K562 (cell line): ENCODE measurements around the gene GPHA2. TPM values are rescaled to one million over a fixed set of nuclear protein-coding genes. Genes with fewer than 3 reads are reported as not detected.

ENCODE experiments used
- CHCHD3 ChIP-seq: fragments of 250-450 bp; sonication (Bioruptor Pico); IDR thresholded peaks from 2 replicates; pipeline ENCODE4 v2.1.2; 2022; ENCODE audit warnings: mild to moderate bottlenecking
- ETV6 ChIP-seq, 3 experiments: fragments of 150-350 bp in 1 of 3; sonication (generic) in 1 of 3; formaldehyde crosslinking in 1 of 3; IDR thresholded peaks; 2 replicates each; pipeline versions ENCODE4 v1.6.1 to v1.8.0; 2014 to 2022; ENCODE audit warnings: borderline replicate concordance in 2 of 3, low read depth in 2 of 3, antibody characterized with exemption in 1 of 3, low read length in 1 of 3, mild to moderate bottlenecking in 1 of 3, missing genetic modification reagents in 1 of 3
- FOXK2 ChIP-seq, 2 experiments: fragments of 450-650 bp; IDR thresholded peaks in 1 of 2; conservative IDR thresholded peaks in 1 of 2; 2 replicates each; pipeline ENCODE4 v1.6.1; 2016; ENCODE audit warnings: low read depth in 2 of 2, mild to moderate bottlenecking in 1 of 2
- HDAC3 ChIP-seq: fragments of 450-650 bp; IDR thresholded peaks from 2 replicates; pipeline ENCODE4 v1.6.1; 2018; ENCODE audit warnings: borderline replicate concordance, mild to moderate bottlenecking, moderate library complexity; ENCODE audit not compliant: partially characterized antibody
- KLF1 ChIP-seq: fragments of 450-650 bp; IDR thresholded peaks from 2 replicates; pipeline ENCODE4 v1.6.1; 2016; ENCODE audit warnings: missing genetic modification characterization, missing compliant biosample characterization
- MEF2D ChIP-seq: conservative IDR thresholded peaks from 2 replicates; pipeline ENCODE4 v1.6.1; 2016; ENCODE audit warnings: low read depth, missing genetic modification characterization, missing compliant biosample characterization
- NR4A1 ChIP-seq, 2 experiments: fragments of 250-450 bp in 1 of 2; fragments of 450-650 bp in 1 of 2; sonication (Bioruptor Pico) in 1 of 2; IDR thresholded peaks; 2 replicates each; pipeline versions ENCODE4 v1.4.0 to v1.6.1; 2016 to 2020; ENCODE audit warnings: mild to moderate bottlenecking in 2 of 2, missing compliant biosample characterization in 1 of 2, missing genetic modification characterization in 1 of 2, moderate library complexity in 1 of 2
- NRF1 ChIP-seq, 2 experiments: fragments of 450-650 bp; IDR thresholded peaks in 1 of 2; conservative IDR thresholded peaks in 1 of 2; 2 replicates each; pipeline ENCODE4 v1.6.1; 2014; ENCODE audit warnings: mild to moderate bottlenecking in 2 of 2
- RNF2 ChIP-seq: sonication (generic); IDR thresholded peaks from 2 replicates; pipeline ENCODE4 v1.6.1; 2016
- ZFPM2 ChIP-seq: fragments of 250-450 bp; sonication (Bioruptor Pico); IDR thresholded peaks from 2 replicates; pipeline ENCODE4 v1.5.1; 2022; ENCODE audit warnings: mild to moderate bottlenecking
- ZNF232 ChIP-seq: sonication (generic); formaldehyde crosslinking; IDR thresholded peaks from 2 replicates; pipeline ENCODE4 v1.8.0; 2022; ENCODE audit warnings: mild to moderate bottlenecking, missing genetic modification reagents
- polyA plus RNA-seq, 8 experiments: library from polyadenylated mRNA; depleted of rRNA in 4 of 8; stranded (reverse) in 5 of 8; unstranded in 3 of 8; fragments of >200 nt; fragmentation: Nextera tagmentation in 2 of 8; fragmentation: Illumina TruSeq in 1 of 8; extraction: Ambion mirVana in 2 of 8; extraction: Trizol in 1 of 8; gene quantifications; 2 replicates each; pipeline versions ENCODE4 v1.2.1 to v1.2.3, GENCODE V29; 2011 to 2014; ENCODE audit warnings: inconsistent platforms in 1 of 8, missing spikeins in 1 of 8
- total RNA-seq, 7 experiments: library from RNA; depleted of rRNA in 6 of 7; stranded (reverse); fragments of >200 nt in 6 of 7; fragmentation: Illumina TruSeq in 2 of 7; extraction: Trizol in 2 of 7; gene quantifications; 2 replicates each; pipeline versions ENCODE4 v1.2.1 to v1.2.3, GENCODE V29; 2011 to 2021; ENCODE audit warnings: low replicate concordance in 1 of 7
- TF ChIP-seq, protein P1 (sequence below): fragments of 250-450 bp; sonication (Bioruptor Pico); IDR thresholded peaks from 2 replicates; pipeline ENCODE4 v1.4.0; 2020; ENCODE audit warnings: mild to moderate bottlenecking
- TF ChIP-seq, protein P2 (sequence below), 2 experiments: fragments of 200-800 bp in 1 of 2; sonication (Bioruptor generic) in 1 of 2; sonication (generic) in 1 of 2; formaldehyde crosslinking in 1 of 2; IDR thresholded peaks in 1 of 2; conservative IDR thresholded peaks in 1 of 2; 2 replicates each; pipeline versions ENCODE4 v1.5.0 to v1.6.1; 2016 to 2020; ENCODE audit warnings: missing compliant biosample characterization in 1 of 2, missing genetic modification characterization in 1 of 2, missing genetic modification reagents in 1 of 2
- TF ChIP-seq, protein P3 (sequence below): fragments of 200-800 bp; sonication (Bioruptor generic); IDR thresholded peaks from 2 replicates; pipeline ENCODE4 v1.6.1; 2017; ENCODE audit warnings: missing genetic modification characterization, missing compliant biosample characterization
- TF ChIP-seq, protein P4 (sequence below), 2 experiments: IDR thresholded peaks; 2 replicates each; pipeline ENCODE4 v1.6.1; 2012; ENCODE audit warnings: improper control_type of control experiment in 2 of 2, low read depth in 2 of 2, low read length in 2 of 2, borderline replicate concordance in 1 of 2
- TF ChIP-seq, protein P5 (sequence below): fragments of 450-650 bp; IDR thresholded peaks from 2 replicates; pipeline ENCODE4 v1.6.1; 2014; ENCODE audit warnings: low read depth, mild to moderate bottlenecking, moderate library complexity, borderline replicate concordance

GPHA2 gene
- total and polyA plus RNA-seq, 9 of the 15 experiments (the other 6 are each of a cell fraction or from before 2014, with no cell fraction given), result 0.17 to 0.22 TPM; not detected in 7

DNA sequence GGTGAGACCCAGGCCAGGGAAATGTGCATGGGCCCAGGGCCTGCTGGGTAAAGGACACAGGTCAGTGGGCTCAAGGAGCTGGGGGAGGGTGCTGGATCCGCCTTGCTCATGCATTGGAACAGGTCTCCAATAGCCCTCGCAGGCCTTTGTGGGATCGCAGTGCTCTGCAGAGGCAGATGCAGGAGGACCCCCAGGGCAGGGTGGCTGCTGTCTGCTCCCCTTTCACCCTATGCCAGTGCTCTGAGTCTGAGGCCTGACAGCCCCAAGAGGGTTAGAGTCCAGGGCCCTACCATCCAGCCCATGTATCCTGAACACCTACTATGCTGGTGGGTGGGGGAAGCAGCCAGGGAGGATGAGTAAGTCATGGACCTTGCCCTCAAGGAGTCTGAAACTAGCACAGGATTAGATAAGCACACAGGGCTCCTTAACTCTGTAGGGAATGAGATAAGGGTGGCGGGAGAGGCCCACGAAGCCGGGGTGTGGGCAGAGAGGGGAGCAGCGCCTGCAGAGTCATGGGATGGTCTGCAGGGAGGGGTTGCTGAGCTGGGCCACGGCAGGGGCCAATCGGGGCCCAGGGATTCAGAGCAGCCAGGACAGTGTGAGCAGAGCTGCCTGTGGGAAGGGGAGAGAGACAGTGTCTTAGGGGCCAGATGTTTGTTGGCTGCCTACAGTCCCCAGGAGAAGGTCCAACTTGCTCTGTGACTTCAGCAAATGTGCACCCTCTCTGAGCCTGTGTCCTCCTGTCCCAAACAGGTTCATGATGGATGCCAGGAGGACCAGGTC is 46.8 kb downstream of the GPHA2 start (continued):
- TF ChIP-seq, protein P1, sequence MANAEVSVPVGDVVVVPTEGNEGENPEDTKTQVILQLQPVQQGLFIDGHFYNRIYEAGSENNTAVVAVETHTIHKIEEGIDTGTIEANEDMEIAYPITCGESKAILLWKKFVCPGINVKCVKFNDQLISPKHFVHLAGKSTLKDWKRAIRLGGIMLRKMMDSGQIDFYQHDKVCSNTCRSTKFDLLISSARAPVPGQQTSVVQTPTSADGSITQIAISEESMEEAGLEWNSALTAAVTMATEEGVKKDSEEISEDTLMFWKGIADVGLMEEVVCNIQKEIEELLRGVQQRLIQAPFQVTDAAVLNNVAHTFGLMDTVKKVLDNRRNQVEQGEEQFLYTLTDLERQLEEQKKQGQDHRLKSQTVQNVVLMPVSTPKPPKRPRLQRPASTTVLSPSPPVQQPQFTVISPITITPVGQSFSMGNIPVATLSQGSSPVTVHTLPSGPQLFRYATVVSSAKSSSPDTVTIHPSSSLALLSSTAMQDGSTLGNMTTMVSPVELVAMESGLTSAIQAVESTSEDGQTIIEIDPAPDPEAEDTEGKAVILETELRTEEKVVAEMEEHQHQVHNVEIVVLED (CRISPR knock-in tag), result no peak
- TF ChIP-seq KLF1 (no peak), FOXK2 (conservative IDR thresholded peaks at IDR 0.05 in 1 of 2, IDR thresholded peaks at IDR 0.05 in 1 of 2; ENCODE audit: low read depth in 2 of 2) (peak; percentile 15 to 61; a peak in 1 of 4 replicates), CHCHD3 (no peak), MEF2D (tag) (peak; percentile 40), NRF1 (conservative IDR thresholded peaks at IDR 0.05 in 1 of 2, IDR thresholded peaks at IDR 0.05 in 1 of 2) (peak; percentile 55 to 66), ZFPM2 (CRISPR knock-in tag) (no peak), HDAC3 (peak; percentile 94), ETV6 (IDR thresholded peaks at IDR 0.05; ENCODE audit: borderline replicate concordance in 1 of 2, low read depth in 2 of 2, low read length in 1 of 2) (no peak), ETV6 (CRISPR knock-in tag; IDR thresholded peaks at IDR 0.05; ENCODE audit: borderline replicate concordance) (no peak), NR4A1 (CRISPR knock-in tag; IDR thresholded peaks at IDR 0.05) (0 out of 2 replicates have a peak, but pooled peaks have one; percentile 6), NR4A1 (tag; IDR thresholded peaks at IDR 0.05) (no peak; the same call in 1 of the 2 replicates), ZNF232 (CRISPR knock-in tag) (no peak), RNF2 (peak; percentile 95)
- TF ChIP-seq, protein P2, sequence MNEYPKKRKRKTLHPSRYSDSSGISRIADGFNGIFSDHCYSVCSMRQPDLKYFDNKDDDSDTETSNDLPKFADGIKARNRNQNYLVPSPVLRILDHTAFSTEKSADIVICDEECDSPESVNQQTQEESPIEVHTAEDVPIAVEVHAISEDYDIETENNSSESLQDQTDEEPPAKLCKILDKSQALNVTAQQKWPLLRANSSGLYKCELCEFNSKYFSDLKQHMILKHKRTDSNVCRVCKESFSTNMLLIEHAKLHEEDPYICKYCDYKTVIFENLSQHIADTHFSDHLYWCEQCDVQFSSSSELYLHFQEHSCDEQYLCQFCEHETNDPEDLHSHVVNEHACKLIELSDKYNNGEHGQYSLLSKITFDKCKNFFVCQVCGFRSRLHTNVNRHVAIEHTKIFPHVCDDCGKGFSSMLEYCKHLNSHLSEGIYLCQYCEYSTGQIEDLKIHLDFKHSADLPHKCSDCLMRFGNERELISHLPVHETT (CRISPR knock-in tag; conservative IDR thresholded peaks at IDR 0.05 in 1 of 2, IDR thresholded peaks at IDR 0.05 in 1 of 2), result peak in 1 of 2 experiments; percentile 72; a peak in 2 of 4 replicates
- TF ChIP-seq, protein P3, sequence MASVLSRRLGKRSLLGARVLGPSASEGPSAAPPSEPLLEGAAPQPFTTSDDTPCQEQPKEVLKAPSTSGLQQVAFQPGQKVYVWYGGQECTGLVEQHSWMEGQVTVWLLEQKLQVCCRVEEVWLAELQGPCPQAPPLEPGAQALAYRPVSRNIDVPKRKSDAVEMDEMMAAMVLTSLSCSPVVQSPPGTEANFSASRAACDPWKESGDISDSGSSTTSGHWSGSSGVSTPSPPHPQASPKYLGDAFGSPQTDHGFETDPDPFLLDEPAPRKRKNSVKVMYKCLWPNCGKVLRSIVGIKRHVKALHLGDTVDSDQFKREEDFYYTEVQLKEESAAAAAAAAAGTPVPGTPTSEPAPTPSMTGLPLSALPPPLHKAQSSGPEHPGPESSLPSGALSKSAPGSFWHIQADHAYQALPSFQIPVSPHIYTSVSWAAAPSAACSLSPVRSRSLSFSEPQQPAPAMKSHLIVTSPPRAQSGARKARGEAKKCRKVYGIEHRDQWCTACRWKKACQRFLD (CRISPR knock-in tag), result no peak; the same call in 1 of the 2 replicates
- TF ChIP-seq, protein P4, sequence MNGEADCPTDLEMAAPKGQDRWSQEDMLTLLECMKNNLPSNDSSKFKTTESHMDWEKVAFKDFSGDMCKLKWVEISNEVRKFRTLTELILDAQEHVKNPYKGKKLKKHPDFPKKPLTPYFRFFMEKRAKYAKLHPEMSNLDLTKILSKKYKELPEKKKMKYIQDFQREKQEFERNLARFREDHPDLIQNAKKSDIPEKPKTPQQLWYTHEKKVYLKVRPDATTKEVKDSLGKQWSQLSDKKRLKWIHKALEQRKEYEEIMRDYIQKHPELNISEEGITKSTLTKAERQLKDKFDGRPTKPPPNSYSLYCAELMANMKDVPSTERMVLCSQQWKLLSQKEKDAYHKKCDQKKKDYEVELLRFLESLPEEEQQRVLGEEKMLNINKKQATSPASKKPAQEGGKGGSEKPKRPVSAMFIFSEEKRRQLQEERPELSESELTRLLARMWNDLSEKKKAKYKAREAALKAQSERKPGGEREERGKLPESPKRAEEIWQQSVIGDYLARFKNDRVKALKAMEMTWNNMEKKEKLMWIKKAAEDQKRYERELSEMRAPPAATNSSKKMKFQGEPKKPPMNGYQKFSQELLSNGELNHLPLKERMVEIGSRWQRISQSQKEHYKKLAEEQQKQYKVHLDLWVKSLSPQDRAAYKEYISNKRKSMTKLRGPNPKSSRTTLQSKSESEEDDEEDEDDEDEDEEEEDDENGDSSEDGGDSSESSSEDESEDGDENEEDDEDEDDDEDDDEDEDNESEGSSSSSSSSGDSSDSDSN (IDR thresholded peaks at IDR 0.05; ENCODE audit: borderline replicate concordance in 1 of 2, low read depth in 2 of 2, low read length in 2 of 2), result 0 out of 4 replicates have a peak, but pooled peaks of 1 of the 2 experiments have one; percentile 47
- TF ChIP-seq, protein P5, sequence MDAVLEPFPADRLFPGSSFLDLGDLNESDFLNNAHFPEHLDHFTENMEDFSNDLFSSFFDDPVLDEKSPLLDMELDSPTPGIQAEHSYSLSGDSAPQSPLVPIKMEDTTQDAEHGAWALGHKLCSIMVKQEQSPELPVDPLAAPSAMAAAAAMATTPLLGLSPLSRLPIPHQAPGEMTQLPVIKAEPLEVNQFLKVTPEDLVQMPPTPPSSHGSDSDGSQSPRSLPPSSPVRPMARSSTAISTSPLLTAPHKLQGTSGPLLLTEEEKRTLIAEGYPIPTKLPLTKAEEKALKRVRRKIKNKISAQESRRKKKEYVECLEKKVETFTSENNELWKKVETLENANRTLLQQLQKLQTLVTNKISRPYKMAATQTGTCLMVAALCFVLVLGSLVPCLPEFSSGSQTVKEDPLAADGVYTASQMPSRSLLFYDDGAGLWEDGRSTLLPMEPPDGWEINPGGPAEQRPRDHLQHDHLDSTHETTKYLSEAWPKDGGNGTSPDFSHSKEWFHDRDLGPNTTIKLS, result peak; percentile 63; the same call in 1 of the 2 replicates
